Prostate gland (tissue), 2 donors: ENCODE data around the gene EPGN.

Experiments used
- POLR2AphosphoS5 ChIP-seq: sonication (generic); formaldehyde crosslinking; IDR thresholded peaks from one replicate; pipeline ENCODE4 v1.6.1; 2017; ENCODE audit warnings: antibody characterized with exemption
- TF ChIP-seq, protein P1 (sequence below), 4 experiments: fragments of 200-600 bp in 2 of 4; fragments of 450-650 bp in 2 of 4; sonication (generic) in 2 of 4; IDR thresholded peaks; 1 replicate in 3 of 4; 2 replicates in 1 of 4; pipeline ENCODE4 v1.5.1; 2016 to 2019; ENCODE audit warnings: antibody characterized with exemption in 4 of 4, mild to moderate bottlenecking in 2 of 4, moderate library complexity in 2 of 4

DNA sequence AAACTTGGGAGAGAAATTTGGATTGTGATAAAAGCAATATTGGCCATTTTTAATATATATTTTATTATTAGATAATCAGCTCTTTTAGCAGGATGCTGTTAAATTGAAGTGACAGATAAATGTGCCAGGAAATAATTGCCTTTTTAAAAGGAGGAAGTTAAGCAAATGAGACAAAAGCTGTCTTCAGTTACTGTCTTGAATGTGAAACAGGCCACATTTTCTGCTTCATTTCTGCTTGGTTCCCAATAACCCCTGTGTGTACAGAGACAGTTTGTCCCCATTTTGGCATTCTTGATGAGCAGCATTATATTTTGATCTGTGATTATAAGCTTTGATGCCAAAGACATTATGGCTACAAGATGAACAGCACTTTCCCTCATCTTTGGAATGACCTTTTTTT is 953 bp downstream of the EPGN start:
- TF ChIP-seq, protein P1, sequence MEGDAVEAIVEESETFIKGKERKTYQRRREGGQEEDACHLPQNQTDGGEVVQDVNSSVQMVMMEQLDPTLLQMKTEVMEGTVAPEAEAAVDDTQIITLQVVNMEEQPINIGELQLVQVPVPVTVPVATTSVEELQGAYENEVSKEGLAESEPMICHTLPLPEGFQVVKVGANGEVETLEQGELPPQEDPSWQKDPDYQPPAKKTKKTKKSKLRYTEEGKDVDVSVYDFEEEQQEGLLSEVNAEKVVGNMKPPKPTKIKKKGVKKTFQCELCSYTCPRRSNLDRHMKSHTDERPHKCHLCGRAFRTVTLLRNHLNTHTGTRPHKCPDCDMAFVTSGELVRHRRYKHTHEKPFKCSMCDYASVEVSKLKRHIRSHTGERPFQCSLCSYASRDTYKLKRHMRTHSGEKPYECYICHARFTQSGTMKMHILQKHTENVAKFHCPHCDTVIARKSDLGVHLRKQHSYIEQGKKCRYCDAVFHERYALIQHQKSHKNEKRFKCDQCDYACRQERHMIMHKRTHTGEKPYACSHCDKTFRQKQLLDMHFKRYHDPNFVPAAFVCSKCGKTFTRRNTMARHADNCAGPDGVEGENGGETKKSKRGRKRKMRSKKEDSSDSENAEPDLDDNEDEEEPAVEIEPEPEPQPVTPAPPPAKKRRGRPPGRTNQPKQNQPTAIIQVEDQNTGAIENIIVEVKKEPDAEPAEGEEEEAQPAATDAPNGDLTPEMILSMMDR (IDR thresholded peaks at IDR 0.05), result no peak
- TF ChIP-seq POLR2AphosphoS5, result no peak
